ENCODE measurements around the gene CPXM2.

DNA sequence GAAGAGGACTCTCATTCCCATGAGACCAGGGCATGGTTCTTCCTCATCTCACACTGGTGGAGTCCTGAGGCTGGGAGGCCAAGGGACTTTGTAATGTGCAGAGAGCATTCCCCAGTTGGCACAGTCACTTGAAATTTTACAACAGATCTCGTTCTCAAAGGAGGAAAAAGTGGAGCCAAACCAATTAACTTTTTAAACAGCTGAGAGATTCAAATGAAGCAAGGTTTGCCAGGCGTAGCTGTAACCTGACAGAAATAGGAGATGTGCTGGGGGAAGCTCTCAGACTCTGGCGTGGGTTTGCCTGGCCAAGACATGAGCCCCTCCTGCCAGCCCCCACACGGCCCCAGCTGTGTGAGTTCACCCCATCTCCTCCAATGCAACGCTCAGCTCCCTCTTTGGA, 12.0 kb upstream of the CPXM2 start:
- TF ChIP-seq, protein P1, sequence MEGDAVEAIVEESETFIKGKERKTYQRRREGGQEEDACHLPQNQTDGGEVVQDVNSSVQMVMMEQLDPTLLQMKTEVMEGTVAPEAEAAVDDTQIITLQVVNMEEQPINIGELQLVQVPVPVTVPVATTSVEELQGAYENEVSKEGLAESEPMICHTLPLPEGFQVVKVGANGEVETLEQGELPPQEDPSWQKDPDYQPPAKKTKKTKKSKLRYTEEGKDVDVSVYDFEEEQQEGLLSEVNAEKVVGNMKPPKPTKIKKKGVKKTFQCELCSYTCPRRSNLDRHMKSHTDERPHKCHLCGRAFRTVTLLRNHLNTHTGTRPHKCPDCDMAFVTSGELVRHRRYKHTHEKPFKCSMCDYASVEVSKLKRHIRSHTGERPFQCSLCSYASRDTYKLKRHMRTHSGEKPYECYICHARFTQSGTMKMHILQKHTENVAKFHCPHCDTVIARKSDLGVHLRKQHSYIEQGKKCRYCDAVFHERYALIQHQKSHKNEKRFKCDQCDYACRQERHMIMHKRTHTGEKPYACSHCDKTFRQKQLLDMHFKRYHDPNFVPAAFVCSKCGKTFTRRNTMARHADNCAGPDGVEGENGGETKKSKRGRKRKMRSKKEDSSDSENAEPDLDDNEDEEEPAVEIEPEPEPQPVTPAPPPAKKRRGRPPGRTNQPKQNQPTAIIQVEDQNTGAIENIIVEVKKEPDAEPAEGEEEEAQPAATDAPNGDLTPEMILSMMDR (IDR thresholded peaks at IDR 0.05) = no peak
- TF ChIP-seq POLR2A (IDR thresholded peaks at IDR 0.05; ENCODE audit: low read depth) (no peak), EP300 (IDR thresholded peaks at IDR 0.05) (no peak)

Measured in esophagus muscularis mucosa (tissue), 4 donors.